Activated CD4-positive, alpha-beta T cell treated with anti-CD3 and anti-CD28 coated beads, Interleukin-2, amount 50 U/mL, for 24 hours (primary cell): Measurements from ENCODE around the gene IL11RA.
A peak's percentile ranks its signal among the peaks of the same experiment; 100 is the strongest.

Source experiments
- DNase-seq, 2 donors: peaks; one replicate each; pipeline ENCODE4 v3.0.0-alpha.2; 2020; ENCODE audit warnings: low read depth in 1 of 2, low spot score in 1 of 2

Gene IL11RA

GRCh38 chr9:34684816-34685215, 32.8 kb downstream of the IL11RA start:
- no peak for DNase-seq

- no peak for DNase-seq
These were observed 33.6 kb downstream of the IL11RA start for GRCh38 chr9:34685591-34685990.

- DNase-seq, result no peak
These were observed 34.2 kb downstream of the IL11RA start for GRCh38 chr9:34686231-34686630.

- no peak for DNase-seq
These were observed 34.7 kb downstream of the IL11RA start for GRCh38 chr9:34686732-34687131.

- no peak for DNase-seq
These were observed 35.5 kb downstream of the IL11RA start for GRCh38 chr9:34687276-34688030.

GRCh38 chr9:34688329-34689115, 36.5 kb downstream of the IL11RA start:
- DNase-seq, result no peak

GRCh38 chr9:34689116-34689470, 37.1 kb downstream of the IL11RA start:
- no peak for DNase-seq

- DNase-seq, result no peak
These were observed 37.5 kb downstream of the IL11RA start for GRCh38 chr9:34689512-34689911.

- DNase-seq, result no peak
These were observed 39.3 kb downstream of the IL11RA start, which contains the start of gene CCL19 for GRCh38 chr9:34690983-34691935. TSS of gene CCL19 (minus strand) at chr9:34691276. CDS start at chr9:34691139, 137 bp downstream.

GRCh38 chr9:34691936-34692315, 39.9 kb downstream of the IL11RA start:
- no peak for DNase-seq

- DNase-seq, result no peak
These were observed 41.6 kb downstream of the IL11RA start for GRCh38 chr9:34693560-34693959.

- DNase-seq, result no peak
These were observed 42.8 kb downstream of the IL11RA start for GRCh38 chr9:34694811-34695210.

GRCh38 chr9:34701023-34701768, 49.2 kb downstream of the IL11RA start:
- DNase-seq, result peak; percentile 59 to 63

- peak; percentile 64 to 78 for DNase-seq
These were observed 50.1 kb downstream of the IL11RA start for GRCh38 chr9:34701769-34702736.

GRCh38 chr9:34707130-34707529, 55.1 kb downstream of the IL11RA start:
- DNase-seq, result no peak

- no peak for DNase-seq
These were observed 57.4 kb downstream of the IL11RA start for GRCh38 chr9:34709196-34709978.

GRCh38 chr9:34710023-34710422, 58.0 kb downstream of the IL11RA start, which contains the start of gene CCL21:
TSS of gene CCL21 (minus strand) at chr9:34710136. CDS start at chr9:34710066, 70 bp downstream.
- no peak for DNase-seq
